Transverse colon (tissue), 4 donors: ENCODE data around the gene CYSTM1. TPM values are rescaled to one million over a fixed set of nuclear protein-coding genes. Genes with fewer than 3 reads are reported as not detected.
A peak's percentile ranks its signal among the peaks of the same experiment; 100 is the strongest.

Experiments used
- DNase-seq: peaks from one replicate; pipeline ENCODE4 v3.0.0-alpha.2; 2019
- H3K27ac ChIP-seq, 4 donors: fragments of 200-600 bp; sonication (generic); 2 replicates each; pipeline ENCODE4 v1.5.1; 2016 to 2018; ENCODE audit warnings: inconsistent platforms in 4 of 4
- H3K27me3 ChIP-seq: fragments of 200-600 bp; sonication (generic); 2 replicates; pipeline ENCODE4 v1.5.1; 2017; ENCODE audit warnings: inconsistent platforms
- H3K36me3 ChIP-seq, 4 donors: fragments of 200-600 bp; sonication (generic); 2 replicates each; pipeline ENCODE4 v1.5.1; 2017 to 2019; ENCODE audit warnings: inconsistent platforms in 4 of 4
- H3K4me1 ChIP-seq, 4 donors: fragments of 200-600 bp; sonication (generic); 2 replicates each; pipeline ENCODE4 v1.5.1; 2017 to 2020; ENCODE audit warnings: inconsistent platforms in 4 of 4
- H3K4me3 ChIP-seq, 4 donors: fragments of 200-600 bp; sonication (generic); 1 replicate in 1 of 4; 2 replicates in 3 of 4; pipeline versions ENCODE4 v1.5.1 to v1.6.1; 2017 to 2019; ENCODE audit warnings: inconsistent platforms in 4 of 4
- H3K9me3 ChIP-seq, 2 donors: fragments of 200-600 bp; sonication (generic); 2 replicates each; pipeline ENCODE4 v1.5.1; 2017 to 2019; ENCODE audit warnings: inconsistent platforms in 2 of 2
- CTCF ChIP-seq, 5 experiments: fragments of 200-600 bp in 3 of 5; fragments of 450-650 bp in 2 of 5; sonication (generic) in 3 of 5; IDR thresholded peaks; 1 replicate in 2 of 5; 2 replicates in 3 of 5; pipeline ENCODE4 v1.5.1; 2016 to 2017; ENCODE audit warnings: antibody characterized with exemption in 5 of 5, inconsistent platforms in 3 of 5, mild to moderate bottlenecking in 2 of 5, moderate library complexity in 1 of 5
- EP300 ChIP-seq: sonication (generic); formaldehyde crosslinking; IDR thresholded peaks from one replicate; pipeline ENCODE4 v1.6.1; 2017; ENCODE audit warnings: antibody characterized with exemption, low read depth
- POLR2A ChIP-seq: fragments of 450-650 bp; IDR thresholded peaks from one replicate; pipeline ENCODE4 v1.6.1; 2016; ENCODE audit warnings: antibody characterized with exemption, mild to moderate bottlenecking, moderate library complexity
- POLR2AphosphoS5 ChIP-seq, 3 donors: sonication (generic); formaldehyde crosslinking; IDR thresholded peaks; one replicate each; pipeline ENCODE4 v1.6.1; 2016; ENCODE audit warnings: antibody characterized with exemption in 3 of 3
- WGBS, 2 donors: methylation state at CpG; one replicate each; pipeline ENCODE4 v1.1.5; 2018; ENCODE audit warnings: low coverage in 1 of 2; 5-methylcytosine and 5-hydroxymethylcytosine counted together
- in situ Hi-C, 4 donors: fragments of 200-750 bp; cut with MboI; loops; one replicate each; pipeline versions ENCODE4 v1.15.0 to v1.15.1; 2017; ENCODE audit warnings: low sequenced_read_pairs in 3 of 4, low pct_ligation_motif_present in 1 of 4, low pct_unique_long_range_greater_than_20kb in 1 of 4
- intact Hi-C: fragments of 100-400 bp; cut with DNase I; formaldehyde crosslinking; loops from one replicate; pipeline ENCODE4 v1.15.1; 2023; ENCODE audit warnings: low total_unique reads
- total RNA-seq, 4 donors: library from RNA; depleted of rRNA; stranded (reverse); fragments of >200 nt; gene quantifications; one replicate each; pipeline ENCODE4 v1.1.0, GENCODE V29; 2016

The CYSTM1 gene
- total RNA-seq, 4 donors from 2014 or later = 32.8 to 264 (median 107) TPM

- intact Hi-C loops (no loop called here), in situ Hi-C loops (loop anchor here in 3 of 4 donors (25.0 kb wide), 1 partner anchor 378 kb away; the partner anchor contains the start of gene PSD2 (in 3 of the 3))
- 39 to 50% methylated on average over 2 to 5 of the region's 5 CpGs for WGBS, 2 donors
- Histone ChIP-seq H3K9me3 (no peaks in the 10 kb centered on the region), H3K27ac (peak overlapping the region; percentile 74 to 77 (median 75)), H3K4me1 (peaks cover 5 to 25% (median 10%) of the 10 kb centered on the region in 4 donors), H3K4me3 (no peak overlapping the region), H3K27me3 (no peaks in the 10 kb centered on the region), H3K36me3 (no peaks in the 10 kb centered on the region)
- TF ChIP-seq CTCF (IDR thresholded peaks at IDR 0.05) (no peak), POLR2A (no peak), EP300 (no peak), POLR2AphosphoS5 (IDR thresholded peaks at IDR 0.05) (peak in 2 of 3 donors; percentile 18 to 40)
- peak; percentile 80 for DNase-seq
Measured at GRCh38 chr5:140165101-140165922, 9.7 kb upstream of the CYSTM1 start.

- Histone ChIP-seq H3K27ac (peak overlapping the region; percentile 74 to 77 (median 75)), H3K4me3 (no peak overlapping the region), H3K36me3 (no peaks in the 10 kb centered on the region), H3K4me1 (peaks cover 5 to 25% (median 10%) of the 10 kb centered on the region in 4 donors), H3K27me3 (no peaks in the 10 kb centered on the region), H3K9me3 (no peaks in the 10 kb centered on the region)
- in situ Hi-C loops (loop anchor here in 3 of 4 donors (25.0 kb wide), 1 partner anchor 379 kb away; the partner anchor contains the start of gene PSD2 (in 3 of the 3)), intact Hi-C loops (no loop called here)
- no peak for DNase-seq
- TF ChIP-seq CTCF (IDR thresholded peaks at IDR 0.05) = no peak
- no peak for TF ChIP-seq POLR2AphosphoS5 (IDR thresholded peaks at IDR 0.05)
- TF ChIP-seq EP300 = no peak
- no peak for TF ChIP-seq POLR2A
- 20 to 44% methylated on average over 1 to 4 of the region's 4 CpGs for WGBS, 2 donors
Measured at GRCh38 chr5:140165923-140166270, 9.1 kb upstream of the CYSTM1 start.

DNA sequence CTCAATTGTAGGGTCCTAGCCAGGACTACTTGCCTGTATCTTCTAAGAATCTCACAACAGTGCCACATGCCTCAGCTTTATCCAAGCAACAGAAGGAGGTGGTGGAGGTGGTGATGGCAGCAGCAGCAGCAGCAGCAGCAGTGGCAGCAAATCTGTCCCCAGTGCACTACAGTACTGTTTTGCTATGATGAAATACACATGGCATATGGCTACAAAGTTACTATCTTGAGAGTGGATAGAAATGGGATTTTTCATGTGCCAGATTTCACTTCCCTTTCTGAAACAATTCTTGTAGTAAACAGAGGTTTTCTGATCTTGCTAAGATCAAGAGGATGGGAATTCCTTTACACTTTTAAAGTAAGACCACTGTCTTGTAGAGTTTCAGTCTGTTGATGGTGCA, 8.1 kb upstream of the CYSTM1 start:
- in situ Hi-C loops (loop anchor here in 3 of 4 donors (25.0 kb wide), 1 partner anchor 380 kb away; the partner anchor contains the start of gene PSD2 (in 3 of the 3)), intact Hi-C loops (no loop called here)
- no peak overlapping the region for H3K27ac ChIP-seq
- DNase-seq = no peak
- H3K4me1 ChIP-seq = peaks cover 5 to 25% (median 10%) of the 10 kb centered on the region in 4 donors
- no peaks in the 10 kb centered on the region for H3K27me3 ChIP-seq
- H3K36me3 ChIP-seq = no peaks in the 10 kb centered on the region
- no peak overlapping the region for H3K4me3 ChIP-seq
- no peaks in the 10 kb centered on the region for H3K9me3 ChIP-seq
- TF ChIP-seq EP300 (no peak), POLR2A (no peak), CTCF (IDR thresholded peaks at IDR 0.05) (no peak), POLR2AphosphoS5 (IDR thresholded peaks at IDR 0.05) (no peak)

- no peak overlapping the region for H3K4me3 ChIP-seq
- WGBS, 2 donors = 85% methylated on average over 2 of the region's 2 CpGs; no CpG with 5 or more reads in 1 of the 2 donors
- intact Hi-C loops (no loop called here), in situ Hi-C loops (loop anchor here in 3 of 4 donors (25.0 kb wide), 1 partner anchor 381 kb away; the partner anchor contains the start of gene PSD2 (in 3 of the 3))
- H3K36me3 ChIP-seq = no peaks in the 10 kb centered on the region
- no peak for TF ChIP-seq POLR2AphosphoS5 (IDR thresholded peaks at IDR 0.05)
- TF ChIP-seq POLR2A = no peak
- no peak for TF ChIP-seq CTCF (IDR thresholded peaks at IDR 0.05)
- TF ChIP-seq EP300 = no peak
- DNase-seq = no peak
- peaks cover 5 to 25% (median 10%) of the 10 kb centered on the region in 4 donors for H3K4me1 ChIP-seq
- no peaks in the 10 kb centered on the region for H3K9me3 ChIP-seq
- no peaks in the 10 kb centered on the region for H3K27me3 ChIP-seq
- no peak overlapping the region for H3K27ac ChIP-seq
Measured at GRCh38 chr5:140168371-140168770, 6.6 kb upstream of the CYSTM1 start.
